ENCODE measurements around the gene SLC46A1. TPM values are rescaled to one million over a fixed set of nuclear protein-coding genes. Genes with fewer than 3 reads are reported as not detected.

Gene SLC46A1
- polyA plus RNA-seq, 10 donors = 6.1 to 9.6 (median 8.3) TPM

DNA sequence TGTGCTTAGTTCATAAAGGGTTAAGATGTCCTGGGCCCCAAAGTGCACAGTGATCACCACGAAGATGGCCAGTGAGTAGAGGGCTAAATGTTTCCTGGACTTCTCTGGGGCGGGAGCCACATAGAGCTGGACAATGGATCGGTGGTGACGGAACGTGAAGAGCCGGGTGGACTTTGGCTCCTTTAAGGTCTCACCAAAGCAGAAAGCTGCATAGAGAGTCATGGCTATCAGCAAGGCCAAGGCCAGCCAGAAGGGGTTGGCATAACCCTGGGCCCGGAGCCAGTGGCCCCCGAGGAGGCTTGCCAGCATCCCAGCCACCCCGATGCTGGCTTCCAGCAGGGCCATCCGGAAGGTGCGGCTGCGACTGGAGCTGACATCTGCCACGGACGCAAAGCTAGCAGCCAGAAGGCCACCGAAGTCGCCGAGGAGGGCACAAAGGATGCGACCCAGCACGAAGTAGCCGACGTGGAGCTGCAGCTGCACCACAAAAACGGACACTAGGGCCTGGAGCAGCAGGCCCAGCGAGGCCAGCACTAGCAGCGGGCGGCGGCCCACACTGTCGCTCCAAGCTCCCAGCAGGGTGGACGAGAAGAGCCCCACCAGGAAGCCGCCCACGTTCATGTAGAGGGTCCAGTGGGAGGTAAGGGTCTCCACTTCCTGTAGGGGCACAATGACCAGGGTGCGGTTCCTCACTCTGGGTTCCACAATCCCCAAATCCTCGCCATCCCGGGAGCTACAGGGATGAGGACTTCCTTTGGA is 1.0 kb downstream of the SLC46A1 start:
- peak in 1 of 3 donors; percentile 61 for DNase-seq

DNA sequence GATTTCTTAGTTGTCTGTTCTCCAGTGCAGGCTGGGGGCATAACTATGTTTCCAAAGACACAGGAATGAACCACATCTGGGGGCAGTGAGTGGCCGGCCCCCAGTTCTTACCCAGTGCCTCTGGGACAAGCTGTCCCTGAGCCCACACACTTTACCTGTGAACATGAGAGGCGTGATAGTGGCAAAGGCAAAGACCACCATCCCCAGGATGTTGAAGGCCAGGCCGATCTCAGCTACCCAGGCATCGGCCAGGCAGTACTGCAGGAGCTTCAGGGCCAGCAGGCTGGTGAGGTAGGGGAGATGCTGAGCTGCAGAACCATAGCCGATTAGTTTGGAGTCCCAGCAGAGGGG is 1.6 kb downstream of the SLC46A1 start:
- no peak for DNase-seq

DNA sequence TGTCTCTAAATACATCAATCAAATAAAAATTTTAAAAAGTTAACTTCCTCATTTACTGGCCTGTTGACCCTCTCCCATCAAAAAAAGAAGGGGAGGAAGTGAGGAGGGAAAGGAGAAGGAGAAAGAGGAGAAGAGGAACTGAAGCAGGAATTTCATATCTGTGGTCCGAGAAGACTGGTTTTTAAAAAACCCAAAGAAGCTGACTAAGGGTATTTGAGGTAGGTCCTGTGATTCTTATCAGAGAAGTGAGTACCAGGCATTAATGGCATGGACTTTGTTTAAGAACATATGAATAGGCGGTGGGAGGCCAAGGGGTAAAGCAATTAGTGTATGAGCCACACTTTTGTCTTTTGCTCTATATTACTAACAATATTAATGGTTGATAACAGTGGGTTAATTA is 2.0 kb downstream of the SLC46A1 start:
- DNase-seq = no peak

DNA sequence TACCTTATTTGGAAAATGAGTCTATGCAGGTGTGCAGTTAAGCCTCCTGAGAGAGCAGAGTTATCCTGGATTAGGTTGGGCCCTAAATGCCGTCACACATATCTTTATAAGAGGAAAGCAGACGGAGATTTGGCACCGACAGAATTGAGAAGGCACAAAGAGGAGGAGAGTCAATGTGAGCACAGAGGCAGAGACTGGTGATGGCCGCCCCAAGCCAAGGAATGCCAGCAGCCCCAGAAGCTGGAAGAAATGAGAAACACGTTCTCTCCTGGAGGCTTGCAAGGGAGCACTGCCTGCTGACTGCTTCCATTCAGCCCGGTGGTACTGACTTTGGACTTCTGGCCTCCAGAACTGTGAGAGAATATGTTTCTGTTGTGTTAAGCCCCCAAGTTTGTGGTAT is 3.2 kb downstream of the SLC46A1 start:
- no peak for DNase-seq

DNA sequence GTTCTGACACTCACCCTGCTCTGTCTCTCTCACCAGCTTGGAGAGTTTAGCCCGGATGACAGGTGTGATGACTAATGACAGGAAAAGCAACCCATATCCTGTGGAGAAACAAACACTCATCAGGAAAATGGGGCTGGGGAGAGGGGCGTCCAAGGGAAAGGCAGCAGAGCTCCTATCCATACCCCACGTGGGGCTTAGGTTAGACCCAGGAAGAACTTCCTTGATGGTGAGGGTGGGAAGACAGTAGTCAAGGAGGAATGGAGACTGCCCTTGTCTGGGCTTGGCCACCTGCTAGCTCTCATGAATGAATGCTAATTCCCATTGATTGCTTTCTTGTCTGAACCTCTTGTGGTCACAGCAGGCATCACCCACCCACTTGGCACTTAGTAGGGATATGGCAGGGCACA is 3.8 kb downstream of the SLC46A1 start:
- no peak for DNase-seq

DNA sequence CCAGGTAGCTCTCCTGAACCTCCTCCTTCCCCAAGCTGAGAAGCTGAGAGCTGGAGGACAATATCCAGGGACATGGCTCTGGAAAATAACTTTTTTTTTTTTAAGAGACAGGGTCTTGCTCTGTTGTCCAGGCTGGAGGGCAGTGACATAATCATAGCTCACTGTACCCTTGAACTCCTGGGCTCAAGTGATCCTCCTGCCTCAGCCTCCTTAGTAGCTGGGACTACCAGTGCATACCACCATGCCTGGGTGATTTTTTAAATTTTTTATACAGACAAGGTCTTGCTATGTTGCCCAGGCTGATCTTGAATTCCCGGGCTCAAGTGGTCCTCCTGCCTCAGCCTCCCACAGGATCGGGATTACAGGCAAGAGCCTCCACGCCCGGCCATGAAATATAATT is 6.2 kb downstream of the SLC46A1 start:
- DNase-seq = no peak

DNA sequence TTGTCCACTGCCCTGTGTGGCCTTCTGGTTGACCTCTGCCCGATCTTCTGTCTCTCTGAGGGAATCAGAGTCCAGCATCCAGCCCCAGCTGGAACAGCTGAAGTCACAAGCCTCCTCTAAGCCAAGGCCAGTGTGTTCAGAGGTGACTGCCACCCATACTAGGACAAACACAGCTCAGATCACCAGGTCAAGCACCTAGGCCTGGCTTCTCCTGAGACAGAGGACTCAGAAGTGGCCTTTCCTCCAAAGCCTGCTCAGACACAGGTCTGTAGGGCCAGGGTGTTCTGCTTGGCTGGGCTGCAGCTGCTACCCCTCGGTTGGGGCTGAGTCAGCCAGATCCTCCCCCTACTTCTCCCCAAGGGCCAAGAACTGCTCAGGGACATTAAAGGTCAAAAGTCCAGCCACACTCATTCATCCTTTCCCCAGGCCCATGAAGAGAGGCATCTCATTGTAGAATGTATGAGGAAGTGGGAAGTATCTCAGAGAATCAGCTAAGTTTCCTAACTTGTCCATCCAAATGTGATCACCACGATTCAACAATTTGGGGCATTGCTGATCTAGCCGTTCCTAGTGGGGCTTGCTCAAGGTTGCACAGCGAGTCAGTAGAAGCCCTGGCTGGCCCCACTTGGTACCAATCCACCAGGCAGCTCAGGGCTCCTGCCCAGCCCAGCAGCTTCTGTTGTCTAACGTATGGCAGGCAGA is 7.6 kb downstream of the SLC46A1 start:
- DNase-seq = no peak

DNA sequence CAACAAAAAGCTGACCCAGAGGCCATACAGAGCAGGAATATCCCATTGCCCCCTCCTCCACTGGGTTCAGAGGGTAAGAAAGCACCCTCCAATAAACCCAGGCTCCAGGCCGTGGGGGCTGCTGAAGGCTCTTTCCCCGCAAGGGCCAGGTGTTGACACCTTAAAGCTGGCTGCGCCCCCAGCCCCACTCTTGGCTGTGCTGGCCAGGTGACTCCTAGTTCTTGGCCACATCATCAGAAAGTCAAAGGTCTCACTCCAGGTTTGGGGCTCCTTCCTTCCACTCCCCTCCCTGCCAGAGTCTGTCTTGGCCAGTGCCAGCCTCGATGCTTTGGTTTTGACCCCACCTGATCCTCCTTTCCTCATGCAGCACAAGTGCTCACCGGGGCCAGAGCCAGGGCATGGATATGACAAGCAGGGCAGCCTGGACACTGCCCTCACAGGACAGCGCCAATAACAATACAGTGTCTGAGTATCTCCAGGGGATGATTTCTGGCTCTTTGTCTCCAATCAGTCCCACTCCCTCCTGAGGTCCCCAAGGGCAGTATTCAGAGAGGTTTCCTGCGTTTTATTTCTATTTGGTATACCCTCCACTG is 8.2 kb downstream of the SLC46A1 start:
- DNase-seq = no peak

DNA sequence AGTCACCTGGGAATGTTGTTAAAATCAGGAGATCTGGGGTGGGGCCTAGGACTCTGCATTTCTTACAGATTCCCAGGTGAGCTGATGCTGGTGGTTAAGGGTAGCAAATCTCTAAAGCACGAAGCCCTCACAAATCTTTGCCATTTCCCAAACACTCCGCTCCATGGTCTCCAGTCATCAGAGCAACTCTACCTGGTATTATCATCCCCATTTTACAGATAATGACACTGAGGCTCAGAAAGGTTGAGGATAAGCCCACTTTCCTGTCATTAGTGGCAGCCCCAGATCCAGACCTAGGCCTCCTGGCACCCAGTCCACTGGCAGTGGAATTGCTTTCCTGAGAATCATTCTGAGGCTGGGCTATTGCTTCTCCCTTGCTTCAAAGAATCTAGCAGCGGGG is 8.7 kb downstream of the SLC46A1 start:
- no peak for DNase-seq

DNA sequence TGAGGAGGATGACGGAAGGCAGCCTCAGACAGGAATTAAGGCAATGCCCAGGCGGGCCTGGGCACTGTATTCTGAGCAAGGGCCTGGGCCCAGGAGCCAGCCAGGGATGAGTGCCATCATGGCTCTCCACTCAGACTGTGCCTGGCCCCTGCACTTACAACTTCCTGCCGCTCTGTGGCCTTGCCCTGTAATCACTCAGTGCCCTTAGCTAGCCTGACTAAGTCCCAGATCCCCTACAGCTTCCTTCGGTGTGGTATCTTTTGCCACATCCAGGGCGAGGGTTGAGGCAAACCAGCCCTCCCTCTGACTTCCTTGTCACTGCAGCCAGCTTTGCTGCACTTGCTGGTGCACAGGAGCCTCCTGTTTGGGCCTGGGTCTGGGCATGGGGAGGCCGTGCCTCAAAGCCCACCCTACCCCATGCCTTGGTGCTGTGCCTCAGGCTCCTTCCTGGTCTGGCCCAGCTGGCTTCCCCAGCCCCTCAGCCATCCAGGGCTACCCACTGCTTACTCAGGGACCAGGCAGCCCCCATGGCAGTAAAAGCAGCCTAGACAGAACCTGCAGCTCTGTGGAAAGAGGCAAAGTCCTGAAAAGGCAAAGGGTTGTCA is 9.3 kb downstream of the SLC46A1 start:
- no peak for DNase-seq

DNA sequence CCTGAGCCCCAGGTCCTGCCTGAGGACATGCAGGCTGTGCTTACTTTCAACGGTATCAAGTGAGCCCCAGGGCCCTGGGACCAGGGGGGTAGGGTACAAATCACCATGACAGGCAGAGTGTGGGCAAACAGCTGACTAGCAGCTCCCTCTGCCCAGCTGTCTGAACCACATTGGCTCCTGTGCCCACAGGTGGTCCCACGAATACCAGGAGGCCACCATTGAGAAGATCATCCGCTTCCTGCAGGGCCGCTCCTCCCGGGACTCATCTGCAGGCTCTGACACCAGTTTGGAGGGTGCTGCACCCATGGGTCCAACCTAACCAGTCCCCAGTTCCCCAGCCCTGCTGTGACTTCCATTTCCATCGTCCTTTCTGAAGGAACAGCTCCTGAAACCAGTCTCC is 10.0 kb downstream of the SLC46A1 start:
- no peak for DNase-seq

DNA sequence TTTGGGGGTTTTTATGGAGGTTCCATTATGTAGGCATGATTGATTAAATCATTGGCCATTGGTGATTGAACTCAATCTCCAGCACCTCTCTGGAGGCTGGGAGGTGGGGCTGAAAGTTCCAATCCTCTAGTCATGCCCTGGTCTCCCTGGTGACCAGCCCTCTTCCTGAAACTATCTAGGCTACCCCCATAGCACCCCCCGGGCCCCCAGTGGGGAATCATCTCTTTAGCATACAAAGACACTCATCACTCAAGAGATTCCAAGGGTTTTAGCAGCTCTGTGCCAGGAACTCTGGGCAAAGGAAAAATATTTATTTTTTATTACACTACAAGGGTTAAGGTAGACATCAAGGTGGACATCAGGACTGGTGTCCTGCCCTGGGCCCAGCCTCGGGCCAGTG is 10.6 kb downstream of the SLC46A1 start:
- no peak for DNase-seq

DNA sequence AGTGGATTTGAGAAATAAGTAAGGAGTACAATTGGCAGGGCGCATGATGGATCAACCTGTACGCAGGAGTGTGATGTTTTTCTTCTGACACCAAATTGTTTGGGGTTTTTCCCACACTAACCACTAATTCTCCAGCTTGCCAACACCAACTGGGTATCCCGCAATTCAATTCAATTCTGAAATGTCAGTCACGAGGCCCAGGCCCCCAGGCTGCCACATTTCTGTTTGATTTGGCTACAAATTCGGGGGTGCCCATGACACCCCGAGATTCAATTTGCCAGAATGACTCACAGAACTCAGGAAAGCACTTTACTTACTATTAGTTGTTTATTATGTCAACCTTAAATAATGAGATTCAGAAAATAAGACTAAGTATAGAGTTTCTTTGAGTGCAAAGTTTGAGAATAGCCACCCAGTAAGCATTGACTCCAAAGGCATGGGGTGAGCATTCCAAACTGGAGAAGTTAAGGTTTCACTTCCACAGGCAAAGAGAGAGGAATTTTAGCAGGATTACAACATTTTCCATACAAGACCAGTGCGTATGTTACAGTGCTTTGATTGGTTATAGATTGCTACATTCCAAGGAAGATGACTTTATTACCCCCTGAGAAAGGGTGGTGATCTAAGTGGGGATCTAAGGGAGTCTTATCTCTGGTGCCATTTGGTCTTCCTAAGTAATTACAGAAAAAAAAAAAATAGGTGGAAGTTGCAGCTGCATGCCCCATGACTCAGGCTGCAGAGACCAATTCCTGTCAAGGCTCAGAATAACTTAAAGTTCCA is 11.5 kb downstream of the SLC46A1 start:
- no peak for DNase-seq

DNA sequence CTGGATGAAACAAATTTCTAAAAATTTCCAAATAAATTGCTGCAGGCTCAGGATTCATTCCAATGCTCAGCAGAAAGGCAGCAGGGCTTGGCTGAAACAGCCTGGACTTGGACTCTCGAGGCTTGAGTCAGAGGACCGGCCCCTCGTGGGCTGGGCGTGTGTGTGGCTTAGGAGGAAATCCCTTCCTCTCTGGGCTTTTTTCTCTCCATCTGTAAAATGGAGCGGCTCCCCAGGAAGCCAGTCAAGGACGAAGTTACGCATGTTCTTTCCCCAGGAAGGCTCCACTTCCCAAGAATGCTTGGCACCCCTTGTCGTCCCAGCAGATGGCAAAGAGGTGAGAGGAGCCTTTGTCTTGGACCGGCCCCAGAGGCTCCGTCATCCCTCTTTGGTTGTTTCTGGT is 13.5 kb downstream of the SLC46A1 start:
- no peak for DNase-seq

DNA sequence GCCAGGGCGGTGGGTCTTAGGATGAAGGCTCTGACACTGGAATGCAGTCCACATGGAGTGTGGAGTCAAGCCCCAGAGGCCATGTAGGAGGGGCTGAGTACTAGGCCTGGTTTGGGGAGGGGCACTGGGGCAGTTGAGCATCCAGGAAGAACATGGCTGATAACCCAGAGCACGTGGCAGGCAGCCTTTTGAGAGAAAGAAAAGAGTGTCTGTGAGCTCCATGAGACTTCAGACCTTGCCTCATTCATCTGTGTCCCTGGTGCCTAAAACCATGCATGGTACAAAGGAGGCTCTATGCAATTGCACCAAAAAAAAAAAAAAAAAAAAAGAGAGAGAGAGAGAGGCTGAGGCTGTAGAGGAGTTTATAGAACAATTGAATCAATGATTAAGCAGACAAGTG is 14.6 kb downstream of the SLC46A1 start:
- DNase-seq = no peak

DNA sequence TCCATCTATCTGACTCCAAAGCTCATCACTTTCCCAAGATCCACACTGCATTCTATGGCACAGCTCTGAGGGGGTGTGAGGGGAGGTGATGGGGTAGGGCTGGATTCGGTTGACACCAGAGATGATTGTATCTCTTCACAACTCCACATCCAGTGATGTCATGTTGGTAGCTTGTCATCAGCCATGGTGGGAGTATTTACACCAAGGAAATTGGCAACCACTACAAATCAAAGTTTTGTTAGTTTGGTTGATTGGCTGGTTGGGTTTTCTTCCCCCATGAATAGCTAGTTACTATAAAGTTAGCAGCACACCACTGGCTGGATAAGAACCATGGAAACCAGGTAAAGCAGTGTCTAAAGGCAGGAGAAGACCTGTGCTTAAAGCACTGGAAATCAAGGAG is 15.0 kb downstream of the SLC46A1 start:
- no peak for DNase-seq

DNA sequence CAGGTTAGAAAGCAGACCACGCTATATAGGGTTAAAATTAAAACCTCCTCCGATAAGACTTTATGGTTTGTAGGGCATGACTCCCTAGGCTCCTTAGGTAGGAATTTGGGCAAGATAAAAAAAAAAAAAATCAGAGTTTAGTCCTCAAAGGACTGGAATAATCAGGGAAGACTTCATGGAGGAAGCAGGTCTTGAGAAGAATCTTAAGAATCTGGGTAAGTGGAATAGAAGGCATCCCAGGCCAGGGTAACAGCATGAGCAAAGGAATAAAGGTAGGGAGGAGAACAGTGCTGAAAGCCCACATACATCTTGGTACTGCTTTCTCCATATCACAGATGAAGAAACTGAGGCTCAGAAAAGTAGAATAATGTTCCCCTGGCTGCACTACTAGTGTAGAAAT is 15.4 kb downstream of the SLC46A1 start:
- no peak for DNase-seq

DNA sequence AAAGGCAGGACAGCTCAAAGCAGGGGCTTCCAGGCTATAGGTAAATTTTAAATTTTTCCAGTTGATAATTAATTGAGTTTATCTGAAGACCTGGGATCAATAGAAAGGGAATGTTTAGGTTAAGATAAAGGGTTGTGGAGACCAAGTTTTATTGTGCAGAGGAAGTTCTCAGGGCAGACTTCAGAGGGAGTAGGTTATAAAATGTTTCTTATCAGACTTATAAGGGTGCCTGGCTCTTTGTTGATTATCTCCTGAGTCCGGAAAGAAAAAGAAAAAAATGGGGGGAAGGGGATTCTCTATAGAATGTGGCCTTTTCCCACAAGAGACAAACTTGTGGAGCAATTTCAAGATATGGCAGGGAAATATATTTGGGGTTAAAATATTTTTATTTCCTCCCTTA is 15.9 kb downstream of the SLC46A1 start:
- DNase-seq = no peak

DNA sequence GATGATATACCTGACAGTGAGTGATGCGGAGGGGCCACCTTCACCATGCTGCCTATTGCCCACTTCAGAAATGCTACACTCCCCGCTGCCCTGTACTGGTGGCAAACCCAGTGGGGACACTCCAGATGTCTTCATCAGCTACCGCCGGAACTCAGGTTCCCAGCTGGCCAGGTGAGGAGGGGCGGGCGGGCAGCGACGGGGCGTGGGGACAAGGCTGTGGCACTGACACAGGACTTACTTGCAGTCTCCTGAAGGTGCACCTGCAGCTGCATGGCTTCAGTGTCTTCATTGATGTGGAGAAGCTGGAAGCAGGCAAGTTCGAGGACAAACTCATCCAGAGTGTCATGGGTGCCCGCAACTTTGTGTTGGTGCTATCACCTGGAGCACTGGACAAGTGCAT is 17.9 kb downstream of the SLC46A1 start:
- DNase-seq = no peak

DNA sequence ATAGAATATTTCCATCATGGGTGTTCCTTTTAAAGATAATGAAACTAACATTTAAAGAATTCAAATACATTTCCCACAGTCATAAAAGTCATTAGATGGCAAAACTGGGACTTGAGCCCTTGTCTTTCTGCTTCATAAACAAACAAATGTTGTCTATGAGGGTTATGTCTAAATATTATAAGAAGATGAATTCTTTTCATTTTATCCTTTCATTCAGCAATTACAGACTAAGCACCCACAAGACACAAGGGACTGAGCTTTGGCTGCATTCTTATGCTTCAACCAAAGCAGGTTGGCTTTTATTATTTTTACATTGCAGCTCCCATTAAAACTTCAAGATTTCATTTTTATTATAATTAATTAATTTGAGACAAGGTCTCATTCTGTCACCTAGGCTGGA is 19.6 kb downstream of the SLC46A1 start:
- DNase-seq = no peak

DNA sequence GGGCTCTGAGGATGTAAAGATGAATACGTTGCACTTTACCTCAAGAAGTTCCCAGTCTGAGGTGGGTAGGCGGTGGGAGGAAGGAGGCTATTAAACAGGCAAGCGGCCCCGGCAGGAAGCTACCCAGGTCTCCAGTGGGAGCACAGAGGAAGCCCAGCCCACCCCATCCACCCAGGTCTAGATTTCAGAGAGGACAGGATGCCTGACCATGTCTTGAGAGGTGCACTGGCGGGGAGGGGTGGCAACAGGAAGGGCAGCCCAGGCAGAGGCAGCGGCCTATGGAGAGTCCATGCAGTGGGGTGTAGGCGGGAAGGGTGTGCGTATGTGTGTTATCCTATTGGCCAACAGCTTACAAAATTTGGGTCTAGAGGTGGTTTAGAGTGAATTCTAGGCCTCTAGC is 20.6 kb downstream of the SLC46A1 start:
- DNase-seq = no peak

DNA sequence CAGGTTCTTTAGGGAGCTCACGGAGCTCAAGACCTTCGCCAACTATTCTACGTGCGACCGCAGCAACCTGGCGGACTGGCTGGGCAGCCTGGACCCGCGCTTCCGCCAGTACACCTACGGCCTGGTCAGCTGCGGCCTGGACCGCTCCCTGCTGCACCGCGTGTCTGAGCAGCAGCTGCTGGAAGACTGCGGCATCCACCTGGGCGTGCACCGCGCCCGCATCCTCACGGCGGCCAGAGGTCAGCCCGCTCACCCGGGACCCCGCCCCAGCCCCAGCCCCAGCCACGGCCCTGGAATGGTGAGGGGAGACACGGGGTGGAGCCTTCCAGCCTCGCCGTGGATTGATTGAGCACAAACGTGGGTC is 21.0 kb downstream of the SLC46A1 start:
- DNase-seq = no peak
